Adrenal gland (tissue), 5 donors: ENCODE data around the gene FBLN7.

Experiments used
- POLR2A ChIP-seq, 2 donors: fragments of 450-650 bp; IDR thresholded peaks; one replicate each; pipeline ENCODE4 v1.6.1; 2017; ENCODE audit warnings: antibody characterized with exemption in 2 of 2, mild to moderate bottlenecking in 2 of 2, moderate library complexity in 1 of 2
- TF ChIP-seq, protein P1 (sequence below), 6 experiments: fragments of 450-650 bp in 4 of 6; fragments of 200-600 bp in 2 of 6; sonication (generic) in 1 of 6; IDR thresholded peaks; 1 replicate in 5 of 6; 2 replicates in 1 of 6; pipeline versions ENCODE4 v1.5.1 to v1.8.0; 2016 to 2021; ENCODE audit warnings: antibody characterized with exemption in 6 of 6, mild to moderate bottlenecking in 2 of 6, moderate library complexity in 1 of 6
- donor health status: DM: no; HTN: no; CAD: no.

GRCh38 chr2:112092286-112093041 is 45.7 kb upstream of the FBLN7 start:
- no peak for TF ChIP-seq POLR2A (IDR thresholded peaks at IDR 0.05)
- TF ChIP-seq, protein P1, sequence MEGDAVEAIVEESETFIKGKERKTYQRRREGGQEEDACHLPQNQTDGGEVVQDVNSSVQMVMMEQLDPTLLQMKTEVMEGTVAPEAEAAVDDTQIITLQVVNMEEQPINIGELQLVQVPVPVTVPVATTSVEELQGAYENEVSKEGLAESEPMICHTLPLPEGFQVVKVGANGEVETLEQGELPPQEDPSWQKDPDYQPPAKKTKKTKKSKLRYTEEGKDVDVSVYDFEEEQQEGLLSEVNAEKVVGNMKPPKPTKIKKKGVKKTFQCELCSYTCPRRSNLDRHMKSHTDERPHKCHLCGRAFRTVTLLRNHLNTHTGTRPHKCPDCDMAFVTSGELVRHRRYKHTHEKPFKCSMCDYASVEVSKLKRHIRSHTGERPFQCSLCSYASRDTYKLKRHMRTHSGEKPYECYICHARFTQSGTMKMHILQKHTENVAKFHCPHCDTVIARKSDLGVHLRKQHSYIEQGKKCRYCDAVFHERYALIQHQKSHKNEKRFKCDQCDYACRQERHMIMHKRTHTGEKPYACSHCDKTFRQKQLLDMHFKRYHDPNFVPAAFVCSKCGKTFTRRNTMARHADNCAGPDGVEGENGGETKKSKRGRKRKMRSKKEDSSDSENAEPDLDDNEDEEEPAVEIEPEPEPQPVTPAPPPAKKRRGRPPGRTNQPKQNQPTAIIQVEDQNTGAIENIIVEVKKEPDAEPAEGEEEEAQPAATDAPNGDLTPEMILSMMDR (IDR thresholded peaks at IDR 0.05): no peak
